ENCODE measurements around the gene PDXDC1.
"Not testable (repeated sequence)": the region's sequence is repeated elsewhere in the genome, so short reads cannot be mapped to it uniquely, and the experiment has no call there.

The PDXDC1 gene

GRCh38 chr16:15038689-15039088 lies 63.9 kb downstream of the PDXDC1 start:
- no peak for DNase-seq (ENCODE audit: low spot score)

GRCh38 chr16:15041271-15042004 lies 66.6 kb downstream of the PDXDC1 start:
- DNase-seq (ENCODE audit: low spot score) = no peak

- DNase-seq (ENCODE audit: low spot score) = no peak
Observed at GRCh38 chr16:15043344-15043743, 68.5 kb downstream of the PDXDC1 start.

GRCh38 chr16:15044286-15044685 lies 69.5 kb downstream of the PDXDC1 start:
- DNase-seq (ENCODE audit: low spot score) = no peak

GRCh38 chr16:15045270-15045669 lies 70.4 kb downstream of the PDXDC1 start:
- not testable (repeated sequence) for DNase-seq (ENCODE audit: low spot score)

- DNase-seq (ENCODE audit: low spot score) = no peak
Observed at GRCh38 chr16:15046692-15047376, 72.0 kb downstream of the PDXDC1 start.

- DNase-seq (ENCODE audit: low spot score) = no peak
Observed at GRCh38 chr16:15049581-15050180, 74.9 kb downstream of the PDXDC1 start.

GRCh38 chr16:15050440-15050839 lies 75.6 kb downstream of the PDXDC1 start:
- DNase-seq (ENCODE audit: low spot score) = not testable (repeated sequence)

- DNase-seq (ENCODE audit: low spot score) = no peak
Observed at GRCh38 chr16:15051387-15051951, 76.6 kb downstream of the PDXDC1 start.

GRCh38 chr16:15052747-15053476 lies 78.1 kb downstream of the PDXDC1 start:
- DNase-seq (ENCODE audit: low spot score) = no peak

- DNase-seq (ENCODE audit: low spot score) = no peak
Observed at GRCh38 chr16:15053904-15054303, 79.1 kb downstream of the PDXDC1 start.

GRCh38 chr16:15054357-15055140 lies 79.7 kb downstream of the PDXDC1 start:
- DNase-seq (ENCODE audit: low spot score) = no peak

- DNase-seq (ENCODE audit: low spot score) = no peak
Observed at GRCh38 chr16:15055141-15056053, 80.6 kb downstream of the PDXDC1 start.

- no peak for DNase-seq (ENCODE audit: low spot score)
Observed at GRCh38 chr16:15057681-15058417, 83.0 kb downstream of the PDXDC1 start.

- DNase-seq (ENCODE audit: low spot score) = no peak
Observed at GRCh38 chr16:15059324-15059723, 84.5 kb downstream of the PDXDC1 start.

GRCh38 chr16:15062085-15062810 lies 87.4 kb downstream of the PDXDC1 start:
- DNase-seq (ENCODE audit: low spot score) = not testable (repeated sequence)

- not testable (repeated sequence) for DNase-seq (ENCODE audit: low spot score)
Observed at GRCh38 chr16:15065961-15066360, 91.1 kb downstream of the PDXDC1 start.

- DNase-seq (ENCODE audit: low spot score) = not testable (repeated sequence)
Observed at GRCh38 chr16:15066690-15067089, 91.9 kb downstream of the PDXDC1 start.

GRCh38 chr16:15071013-15071412 lies 96.2 kb downstream of the PDXDC1 start:
- DNase-seq (ENCODE audit: low spot score) = not testable (repeated sequence)

All from CD4-positive, alpha-beta T cell treated with Interleukin-15 for 4 hours (primary cell).